T-helper 2 cell (primary cell): Measurements from ENCODE around the gene NOC4L.

ENCODE experiments used
- DNase-seq, 5 experiments: peaks; one replicate each; pipeline versions ENCODE4 v3.0.0 to v3.0.0-alpha.2; 2012 to 2022

Gene NOC4L

GRCh38 chr12:132157733-132158409 lies 13.6 kb downstream of the NOC4L start:
- no peak for DNase-seq

- DNase-seq, result no peak
Observed at GRCh38 chr12:132158677-132159554, 14.7 kb downstream of the NOC4L start.

- DNase-seq, result no peak
Observed at GRCh38 chr12:132159555-132160003, 15.3 kb downstream of the NOC4L start.

GRCh38 chr12:132160016-132160415 lies 15.8 kb downstream of the NOC4L start:
- peak in 1 of 5 experiments; percentile 6 for DNase-seq

- peak in 1 of 5 experiments; percentile 7 for DNase-seq
Observed at GRCh38 chr12:132160601-132161035, 16.4 kb downstream of the NOC4L start.

GRCh38 chr12:132161036-132161781 lies 17.0 kb downstream of the NOC4L start:
- DNase-seq, result peak in 1 of 5 experiments; percentile 44

- peak in 1 of 5 experiments; percentile 1 for DNase-seq
Observed at GRCh38 chr12:132161796-132162507, 17.7 kb downstream of the NOC4L start.

GRCh38 chr12:132162508-132163031 lies 18.3 kb downstream of the NOC4L start:
- DNase-seq, result peak in 1 of 5 experiments; percentile 6

- DNase-seq, result peak in 1 of 5 experiments; percentile 2
Observed at GRCh38 chr12:132163041-132163910, 19.0 kb downstream of the NOC4L start.

- peak in 1 of 5 experiments; percentile 0 for DNase-seq
Observed at GRCh38 chr12:132163911-132164288, 19.6 kb downstream of the NOC4L start.

GRCh38 chr12:132164426-132164825 lies 20.2 kb downstream of the NOC4L start:
- no peak for DNase-seq

- DNase-seq, result no peak
Observed at GRCh38 chr12:132165584-132165983, 21.3 kb downstream of the NOC4L start.

- DNase-seq, result no peak
Observed at GRCh38 chr12:132166093-132166492, 21.8 kb downstream of the NOC4L start.

- no peak for DNase-seq
Observed at GRCh38 chr12:132166801-132167591, 22.7 kb downstream of the NOC4L start.

GRCh38 chr12:132167611-132168310 lies 23.5 kb downstream of the NOC4L start:
- DNase-seq, result peak in 2 of 5 experiments; percentile 0 to 8

GRCh38 chr12:132168311-132169031 lies 24.2 kb downstream of the NOC4L start:
- DNase-seq, result peak in 1 of 5 experiments; percentile 5

- DNase-seq, result peak in 2 of 5 experiments; percentile 2
Observed at GRCh38 chr12:132169376-132169775, 25.1 kb downstream of the NOC4L start.

GRCh38 chr12:132170094-132170636 lies 25.9 kb downstream of the NOC4L start:
- DNase-seq, result peak in 1 of 5 experiments; percentile 2
